GM18909 (cell line): ENCODE measurements around the gene CHD5.

Experiments used
- ATAC-seq: cut with Tn5 transposase; IDR thresholded peaks from one replicate; pipeline ENCODE4 v1.9.1; 2021; ENCODE audit warnings: mild to moderate bottlenecking; ENCODE audit not compliant: unreplicated experiment, poor library complexity

CHD5 gene

DNA sequence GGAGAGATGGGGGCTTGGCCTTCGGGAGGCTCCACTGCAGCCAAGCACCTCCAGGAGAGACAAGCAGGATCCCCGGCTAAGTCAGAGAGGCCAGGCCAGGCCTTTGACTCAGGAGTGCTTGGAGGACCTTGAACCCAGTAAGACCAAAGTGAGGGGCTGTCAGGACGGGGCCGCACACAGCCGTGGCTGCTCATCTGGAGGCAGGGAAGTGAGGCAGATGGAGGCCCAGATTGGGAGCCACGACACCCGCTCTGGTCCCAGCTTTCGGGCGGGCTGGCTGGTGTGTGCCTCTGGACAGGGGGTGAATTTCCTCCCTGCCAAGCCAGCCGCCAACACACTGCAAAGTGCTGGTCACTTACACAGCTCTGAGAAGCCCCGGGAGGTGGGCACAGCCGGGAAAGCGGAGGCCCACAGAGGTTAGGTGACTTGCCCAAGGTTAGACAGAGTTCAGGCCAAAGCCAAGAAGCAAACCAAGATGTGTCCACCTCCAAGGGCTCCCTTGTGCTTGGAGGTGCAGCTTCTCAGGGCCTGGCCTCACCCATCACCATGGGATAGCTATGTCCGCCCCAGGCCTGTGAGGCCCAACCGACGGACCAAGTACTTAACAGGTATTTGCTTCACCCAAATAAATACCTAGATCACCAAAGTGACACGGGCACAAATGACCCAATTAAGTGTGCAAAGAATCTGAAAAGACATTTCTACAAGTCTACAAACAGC, 58.3 kb downstream of the CHD5 start:
- ATAC-seq = no peak

DNA sequence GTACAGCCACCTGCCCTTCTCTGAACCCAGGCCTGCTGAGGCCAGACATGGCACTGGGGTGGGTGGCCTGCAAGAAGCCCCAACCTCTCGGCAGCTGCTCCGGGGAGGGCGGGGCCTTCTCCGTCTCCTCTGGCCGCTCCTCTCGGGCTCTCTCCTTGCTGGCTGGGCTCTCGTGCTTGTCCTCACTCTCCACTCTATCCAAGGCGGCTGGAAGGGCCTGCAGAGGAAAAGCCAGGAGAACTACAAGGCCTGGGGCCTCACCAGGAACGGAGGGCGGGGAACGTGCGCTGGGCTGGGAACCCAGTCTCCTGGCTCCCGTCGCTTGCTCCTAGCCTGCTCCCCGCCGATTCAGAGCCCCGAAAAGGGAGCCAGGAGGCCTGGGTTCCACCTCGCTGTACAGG, 59.1 kb downstream of the CHD5 start:
- ATAC-seq = no peak

DNA sequence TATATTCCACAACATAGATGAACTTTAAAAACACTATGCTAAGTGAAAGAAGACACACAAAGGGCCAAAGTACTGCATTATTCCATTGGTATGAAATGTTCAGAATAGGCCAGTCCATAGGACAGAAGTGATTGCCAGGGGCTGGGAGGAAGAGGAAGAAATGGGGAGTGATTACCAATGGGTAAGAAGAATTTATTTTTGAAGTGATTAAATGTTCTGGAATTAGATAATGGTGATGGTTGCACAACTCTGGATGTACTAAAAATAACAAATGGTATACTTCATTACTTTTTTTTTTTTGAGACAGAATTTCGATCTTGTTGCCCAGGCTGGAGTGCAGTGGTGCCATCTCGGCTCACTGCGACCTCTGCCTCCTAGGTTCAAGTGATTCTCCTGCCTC, 61.7 kb downstream of the CHD5 start:
- no peak for ATAC-seq

DNA sequence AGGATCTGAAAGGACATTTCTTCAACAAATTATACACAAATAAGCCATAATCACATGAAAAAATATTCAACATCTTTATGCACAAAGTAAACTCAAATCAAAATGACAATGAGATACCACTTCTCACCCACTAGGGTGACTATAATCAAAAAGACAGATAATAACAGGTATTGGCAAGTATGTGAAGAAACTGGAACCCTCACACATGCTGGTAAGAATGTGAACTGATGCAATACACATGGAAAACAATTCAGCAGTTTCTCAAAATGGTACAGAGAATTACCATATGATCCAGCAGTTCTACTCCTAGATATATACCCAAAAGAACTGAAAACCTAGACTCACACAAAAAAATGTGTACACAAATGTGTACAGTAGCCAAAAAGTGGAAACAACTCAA, 62.5 kb downstream of the CHD5 start:
- no peak for ATAC-seq

DNA sequence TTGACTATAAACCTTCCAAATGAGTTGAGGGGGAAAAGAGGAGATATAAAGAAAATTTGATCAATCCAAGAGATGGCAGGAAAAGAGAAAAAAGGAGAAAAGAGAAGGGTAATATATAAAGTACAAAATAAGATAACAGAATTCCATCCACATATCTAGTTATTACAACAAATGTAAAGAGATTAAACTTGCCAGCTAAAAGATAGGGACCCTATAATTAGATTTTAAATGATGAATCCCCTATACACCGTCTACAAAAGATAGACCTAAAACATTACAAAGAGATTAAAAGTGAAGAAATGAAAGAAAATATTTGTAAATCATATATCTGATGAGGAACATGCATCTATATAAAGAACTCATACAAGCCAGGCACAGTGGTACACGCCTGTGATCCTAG, 63.1 kb downstream of the CHD5 start:
- no peak for ATAC-seq

DNA sequence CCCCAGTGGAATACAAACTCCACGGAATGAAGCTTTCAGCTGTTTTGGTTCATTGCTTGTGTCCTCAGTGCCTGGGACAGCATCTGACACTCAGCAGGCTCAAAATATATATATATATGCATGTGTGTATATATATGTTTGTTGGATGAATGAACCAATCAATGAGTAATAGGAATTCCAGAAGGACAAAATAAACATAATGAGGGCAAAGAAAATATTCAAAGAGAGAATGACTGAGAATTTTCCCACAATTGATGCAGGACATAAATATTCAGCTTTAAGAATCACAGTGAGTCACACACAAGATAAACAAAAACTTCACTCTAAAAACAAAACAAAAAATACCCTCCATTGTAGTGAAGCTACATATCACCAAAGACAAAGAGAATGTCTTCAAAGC, 64.0 kb downstream of the CHD5 start:
- no peak for ATAC-seq

DNA sequence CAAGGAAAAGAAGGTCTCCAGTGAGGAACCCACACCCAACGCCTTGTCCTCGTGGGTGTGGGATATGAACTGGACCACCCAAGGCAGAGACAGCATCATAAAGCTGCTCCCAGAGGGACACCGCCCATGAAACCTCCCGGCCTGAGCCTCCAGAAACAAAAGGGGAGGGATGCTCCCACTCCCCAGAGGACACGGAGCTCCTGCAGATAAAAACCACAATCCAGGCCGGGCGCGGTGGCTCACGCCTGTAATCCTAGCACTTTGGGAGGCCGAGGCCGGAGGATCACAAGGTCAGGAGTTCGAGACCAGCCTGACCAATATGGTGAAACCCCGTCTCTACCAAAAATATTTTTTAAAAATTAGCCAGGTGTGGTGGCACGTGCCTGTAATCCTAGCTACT, 66.4 kb downstream of the CHD5 start:
- ATAC-seq = no peak

DNA sequence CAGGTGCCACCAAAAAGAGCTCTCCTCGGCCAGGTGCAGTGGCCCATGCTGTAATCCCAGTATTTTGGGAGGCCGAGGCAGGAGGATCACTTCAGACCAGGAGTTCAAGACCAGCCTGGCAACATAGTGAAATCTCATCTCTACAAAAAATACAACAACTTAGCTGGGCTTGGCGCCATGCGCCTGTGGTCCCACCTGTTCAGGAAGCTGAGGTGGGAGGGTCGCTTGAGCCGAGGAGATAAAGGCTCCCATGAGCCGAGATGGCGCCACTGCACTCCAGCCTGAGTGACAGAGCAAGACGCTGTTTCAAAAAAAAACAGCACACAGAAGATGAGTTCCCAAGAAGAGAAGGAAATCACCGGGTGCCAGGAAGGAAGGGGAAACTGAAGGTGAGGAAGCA, 67.0 kb downstream of the CHD5 start:
- no peak for ATAC-seq

DNA sequence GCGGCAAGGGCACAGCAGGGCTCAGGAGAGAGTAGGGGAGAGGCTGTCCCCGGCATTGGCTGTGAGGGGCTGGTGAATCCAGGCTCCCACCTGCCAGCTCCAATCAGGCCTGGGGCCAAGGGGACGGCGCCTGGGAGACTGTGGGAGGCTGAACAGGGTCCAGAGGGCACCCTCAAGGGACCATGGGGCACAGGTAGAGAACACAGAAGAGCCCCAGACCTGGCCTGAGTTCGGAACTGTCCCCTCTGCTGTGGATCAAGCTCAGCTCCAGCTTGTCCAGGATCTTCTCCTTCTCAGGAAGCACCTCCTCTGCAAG, 67.5 kb downstream of the CHD5 start:
- ATAC-seq = no peak

DNA sequence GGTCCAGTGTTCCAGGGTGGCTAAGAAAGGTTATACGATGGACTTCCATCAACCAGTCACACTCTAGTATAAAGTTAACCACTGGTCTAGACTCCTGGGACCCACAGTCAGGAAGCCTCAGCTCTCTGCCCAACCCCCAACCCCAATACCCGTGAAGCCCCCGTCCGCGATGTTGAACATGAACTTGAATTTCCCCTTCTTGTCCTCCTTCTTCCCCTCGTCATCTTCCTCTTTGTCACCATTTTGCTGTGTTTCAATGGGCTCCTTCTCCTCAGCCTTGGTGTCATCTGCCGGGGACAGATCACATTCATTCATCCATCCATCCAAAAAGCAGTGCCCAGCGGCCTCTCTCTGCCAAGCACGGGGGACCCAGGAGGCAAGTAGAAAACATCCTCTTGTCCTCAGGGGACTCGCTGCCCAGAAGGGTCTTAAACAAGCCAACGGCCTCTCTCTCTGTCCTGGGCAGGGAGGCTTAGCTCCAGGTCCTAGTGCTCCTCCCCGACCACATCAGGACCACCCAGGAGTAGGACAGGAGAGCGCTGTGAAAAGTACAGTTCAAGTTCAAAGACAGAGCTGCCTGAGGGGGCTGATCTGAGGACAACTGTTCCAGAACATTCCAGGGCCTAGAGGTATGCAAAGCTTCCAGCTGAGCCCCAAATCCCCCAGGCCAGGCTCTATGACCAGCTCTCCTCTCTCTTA, 68.0 kb downstream of the CHD5 start:
- no peak for ATAC-seq

DNA sequence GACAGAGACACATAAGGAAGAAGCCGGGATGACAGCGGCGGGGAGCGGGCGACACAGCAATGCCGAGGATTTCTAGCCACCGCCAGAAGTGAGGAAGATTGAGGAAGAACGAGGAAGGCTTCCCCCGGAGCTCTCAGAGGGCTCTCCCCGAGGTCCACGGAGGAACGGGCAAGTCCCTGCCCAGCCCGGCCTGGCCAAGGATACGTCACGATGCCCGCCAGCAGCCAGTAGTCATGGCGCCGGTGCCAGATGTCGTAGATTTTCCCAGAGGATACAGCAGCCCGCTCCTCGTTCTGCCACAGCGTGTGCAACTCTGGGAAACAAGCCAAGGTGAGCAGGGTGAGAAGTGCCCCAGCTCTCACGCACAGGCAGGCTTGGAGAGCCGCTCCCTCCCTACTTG, 68.5 kb downstream of the CHD5 start:
- no peak for ATAC-seq

DNA sequence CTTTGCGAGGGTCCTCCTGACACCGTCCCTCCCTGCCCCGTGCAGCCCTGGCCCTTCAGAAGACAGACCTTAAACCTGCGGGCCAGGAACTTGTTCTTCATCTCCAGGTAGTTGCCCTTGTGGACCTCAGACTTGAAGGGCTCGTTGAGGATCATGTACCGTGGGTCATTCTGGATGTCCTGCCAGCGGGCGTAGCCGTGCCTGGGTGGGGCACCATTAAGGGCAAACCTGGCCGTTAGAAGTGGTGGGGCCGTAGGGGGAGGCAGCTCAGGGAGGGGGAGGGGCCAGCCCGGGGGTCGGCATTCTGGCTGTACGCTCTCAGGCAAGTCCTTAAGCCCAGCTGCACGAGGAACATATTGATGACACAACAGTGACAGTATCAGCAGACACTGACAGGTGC, 69.8 kb downstream of the CHD5 start:
- no peak for ATAC-seq

DNA sequence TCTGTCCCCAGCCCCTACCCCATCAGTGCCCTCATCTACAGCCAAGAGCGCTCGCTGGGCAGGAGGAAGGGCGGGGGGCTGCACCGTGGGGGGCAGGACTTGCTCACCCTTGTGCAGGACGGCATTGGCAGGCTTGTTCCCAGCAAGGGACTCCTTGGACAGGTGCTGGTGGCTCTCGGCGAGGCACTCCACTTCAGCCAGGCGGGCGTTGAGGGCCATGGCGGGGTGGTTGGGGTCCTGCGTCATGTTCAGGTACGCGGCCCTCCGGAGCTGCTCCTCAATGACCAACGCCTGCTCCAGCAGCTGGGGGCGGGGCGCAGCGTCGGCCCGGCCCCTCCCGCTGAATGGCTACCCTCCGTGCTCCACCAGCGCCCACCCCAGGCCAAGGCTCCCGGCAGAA, 70.4 kb downstream of the CHD5 start:
- no peak for ATAC-seq

DNA sequence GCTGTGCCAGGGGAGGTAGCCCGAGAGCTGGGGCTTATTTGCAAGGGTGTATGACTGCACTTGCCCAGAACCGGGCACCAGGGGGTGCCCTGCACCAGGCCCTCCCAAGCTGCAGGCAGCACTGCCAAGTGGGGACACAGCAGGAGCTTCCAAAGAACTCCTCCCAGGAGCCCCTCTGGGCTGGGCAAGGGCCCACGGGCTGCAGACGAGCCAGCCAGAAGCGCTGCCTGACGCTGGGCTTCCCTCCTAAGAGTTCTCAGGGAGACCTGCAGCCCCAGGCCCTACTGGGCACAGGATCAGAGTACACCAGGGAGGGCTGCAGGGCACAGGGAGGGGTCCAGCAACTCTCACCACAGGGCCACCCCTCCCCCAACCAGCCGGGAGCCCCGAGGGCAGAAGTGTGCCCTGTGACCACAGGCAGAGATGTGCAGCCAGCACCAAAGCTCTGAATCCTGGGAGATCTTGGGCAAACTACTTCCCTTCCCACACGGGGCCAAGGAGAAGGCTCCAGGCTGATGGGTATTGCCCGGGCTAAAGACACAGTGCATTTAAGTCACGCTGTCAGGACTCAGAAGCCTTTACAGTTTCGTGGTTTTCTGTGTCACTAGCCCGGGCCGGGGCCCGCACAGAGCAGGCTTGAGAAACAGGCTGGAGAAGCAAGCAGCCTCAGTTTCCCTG, 71.0 kb downstream of the CHD5 start:
- ATAC-seq = no peak

DNA sequence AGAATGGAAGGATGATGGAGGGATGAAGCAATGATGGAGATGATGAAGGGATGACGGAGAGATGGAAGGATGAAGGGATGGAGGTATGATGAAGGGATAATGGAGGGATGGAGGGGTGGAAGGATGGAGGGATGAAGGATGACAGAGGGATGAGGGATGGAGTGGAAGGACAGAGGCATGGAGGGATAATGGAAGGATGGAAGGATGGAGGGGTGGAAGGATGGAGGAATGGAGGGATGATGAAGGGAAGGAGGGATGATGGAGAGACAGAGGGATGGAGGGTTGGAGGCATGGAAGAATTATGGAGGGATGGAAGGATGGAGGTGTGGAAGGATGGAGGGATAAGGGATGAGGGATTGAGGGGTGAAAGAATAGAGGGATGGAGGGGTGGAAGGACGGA, 71.6 kb downstream of the CHD5 start:
- no peak for ATAC-seq

DNA sequence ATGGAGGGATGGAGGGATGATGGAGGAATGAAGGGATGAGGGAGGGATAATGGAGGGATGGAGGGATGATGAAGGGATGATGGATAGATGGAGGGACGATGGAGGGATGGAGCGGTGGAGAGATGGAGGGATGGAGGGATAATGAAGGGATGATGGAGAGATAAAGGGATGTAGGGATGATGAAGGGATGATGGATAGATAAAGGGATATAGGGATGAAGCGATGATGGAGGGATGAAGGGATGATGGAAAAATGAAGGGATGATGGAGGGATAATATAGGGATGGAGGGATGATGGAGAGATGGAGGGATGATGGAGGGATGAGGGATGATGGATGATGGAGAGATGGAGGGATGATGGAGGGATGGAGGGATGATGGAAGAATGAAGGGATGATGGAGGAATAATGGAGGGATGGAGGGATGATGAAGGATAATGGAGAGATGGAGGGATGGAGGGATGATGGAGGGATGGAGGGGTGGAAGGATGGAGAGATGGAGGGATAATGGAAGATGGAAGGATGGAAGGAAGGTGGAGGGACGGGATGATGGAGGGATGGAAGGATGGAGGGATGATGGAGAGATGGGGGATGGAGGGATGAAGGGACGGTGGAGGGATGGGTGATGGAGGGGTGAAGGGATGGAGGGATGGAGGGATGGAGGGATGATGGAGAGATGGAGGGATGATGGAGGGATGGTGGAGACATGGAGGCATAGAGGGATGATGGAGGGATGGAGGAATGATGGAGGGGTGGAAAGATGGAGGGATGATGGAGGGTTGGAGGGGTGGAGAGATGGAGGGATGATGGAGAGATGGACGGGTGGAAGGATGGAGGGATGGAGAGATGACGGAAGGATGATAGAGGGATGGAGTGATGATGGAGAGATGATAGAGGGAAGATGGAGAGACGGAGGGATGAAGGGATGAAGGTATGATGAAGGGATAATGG, 72.4 kb downstream of the CHD5 start:
- no peak for ATAC-seq

DNA sequence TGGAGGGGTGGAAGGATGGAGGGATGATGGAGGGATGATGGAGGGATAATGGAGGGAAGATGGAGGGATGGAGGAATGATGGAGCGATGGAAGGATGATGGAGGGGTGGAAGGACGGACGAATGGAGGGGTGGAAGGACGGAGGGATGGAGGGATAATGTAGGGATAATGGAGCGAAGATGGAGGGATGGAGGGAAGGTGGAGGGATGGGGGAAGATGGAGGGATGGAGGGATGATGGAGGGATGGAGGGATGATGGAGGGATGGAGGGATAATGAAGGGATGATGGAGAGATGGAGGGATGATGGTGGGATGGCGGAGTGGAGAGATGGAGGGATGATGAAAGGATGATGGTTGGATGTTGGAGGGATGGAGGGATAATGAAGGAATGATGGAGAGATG, 73.1 kb downstream of the CHD5 start:
- no peak for ATAC-seq

DNA sequence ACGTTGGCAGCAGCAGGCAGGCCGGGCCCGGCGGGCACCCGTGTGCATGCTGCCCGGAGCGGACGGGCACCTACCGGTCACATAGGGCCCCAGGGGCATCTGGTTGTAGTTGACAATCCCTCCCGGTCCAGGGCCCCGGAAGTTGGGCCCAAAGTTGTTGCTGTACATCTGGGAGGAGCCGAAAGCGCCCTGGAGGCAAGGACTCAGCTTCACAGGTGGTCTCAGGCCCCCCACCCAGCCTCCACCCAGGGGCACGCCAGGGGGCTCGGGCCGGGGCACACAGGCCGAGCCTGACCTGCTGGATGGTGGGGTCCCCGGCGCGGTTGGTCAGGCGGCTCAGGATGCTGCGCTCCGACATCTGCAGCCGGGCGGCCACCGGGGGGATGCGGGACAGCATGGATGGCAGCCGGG, 73.8 kb downstream of the CHD5 start:
- ATAC-seq = no peak

DNA sequence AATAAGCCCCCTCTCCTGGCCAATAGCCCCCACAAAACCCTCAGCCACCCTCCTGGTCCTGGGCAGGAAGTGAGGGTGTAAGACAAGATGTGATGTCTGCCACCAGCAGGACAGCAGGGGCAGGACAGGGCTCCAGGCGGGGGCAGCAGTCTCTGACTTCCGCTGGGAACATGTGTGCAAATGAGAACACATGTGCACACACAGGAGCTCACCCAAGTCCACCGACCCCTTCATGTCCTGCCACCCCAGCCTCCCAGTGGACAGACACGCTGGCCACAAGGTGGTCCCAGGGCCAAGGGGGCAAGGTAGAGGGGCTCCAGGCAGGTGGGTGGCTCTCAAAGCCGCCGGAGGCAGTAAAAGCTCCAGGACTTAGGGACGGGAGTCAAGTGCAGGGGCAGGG, 74.4 kb downstream of the CHD5 start:
- ATAC-seq = no peak

DNA sequence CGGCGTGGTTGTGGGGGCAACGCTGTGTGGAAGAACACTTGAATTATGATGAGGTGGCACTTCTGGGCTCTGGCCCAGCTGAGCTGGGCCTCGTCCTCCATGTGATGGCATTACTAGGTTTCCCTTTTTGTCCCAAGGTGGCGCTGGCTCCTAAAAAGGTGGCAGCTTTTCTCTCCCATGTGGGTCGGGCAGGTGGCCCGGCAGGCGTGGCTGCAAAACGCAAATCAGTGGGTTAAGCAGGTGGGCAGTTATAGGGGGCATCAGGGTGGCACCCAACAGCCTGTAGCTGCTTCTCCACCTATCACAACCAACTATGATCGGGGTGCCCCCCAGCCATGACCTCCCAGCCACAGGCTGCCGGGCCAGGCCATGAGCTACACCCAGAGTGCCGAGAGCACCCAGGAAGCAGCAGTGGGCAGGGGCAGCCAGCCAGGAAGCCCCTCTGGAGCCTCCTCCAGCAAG, 74.9 kb downstream of the CHD5 start:
- no peak for ATAC-seq

DNA sequence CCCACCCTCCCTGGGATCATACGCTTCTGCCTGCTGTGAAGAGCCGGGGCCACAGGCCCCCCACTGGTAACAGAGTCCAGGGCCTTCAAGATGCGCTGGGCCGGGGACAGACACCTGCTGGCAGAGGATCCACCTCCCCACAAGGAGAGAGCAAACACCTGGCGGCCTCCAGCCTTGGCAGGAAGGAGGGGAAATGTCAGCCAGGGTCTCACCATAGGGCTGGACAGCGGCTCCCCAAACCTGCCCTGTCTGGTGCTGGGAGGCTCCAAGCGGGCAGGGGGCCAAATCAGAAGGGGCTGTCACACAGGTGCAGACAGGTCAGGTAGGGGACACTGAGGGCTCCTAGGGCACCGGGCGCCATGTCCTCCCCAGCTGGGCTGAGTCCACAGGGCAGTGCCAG, 75.5 kb downstream of the CHD5 start:
- no peak for ATAC-seq
